Ramos (cell line): ENCODE measurements around the gene RASSF8.

ENCODE experiments used
- in situ Hi-C: fragments of 300-500 bp; cut with MboI; formaldehyde crosslinking; loops from one replicate; pipeline ENCODE4 v1.14.3; 2022; ENCODE audit warnings: low sequenced_read_pairs; ENCODE audit not compliant: unreplicated experiment

The RASSF8 gene

GRCh38 chr12:26121323-26122060 is 163.0 kb downstream of the RASSF8 start:
- in situ Hi-C loops = no loop called here

- in situ Hi-C loops = no loop called here
Observed at GRCh38 chr12:26122061-26122680, 163.7 kb downstream of the RASSF8 start.

- in situ Hi-C loops = no loop called here
Observed at GRCh38 chr12:26122681-26123481, 164.4 kb downstream of the RASSF8 start.

DNA sequence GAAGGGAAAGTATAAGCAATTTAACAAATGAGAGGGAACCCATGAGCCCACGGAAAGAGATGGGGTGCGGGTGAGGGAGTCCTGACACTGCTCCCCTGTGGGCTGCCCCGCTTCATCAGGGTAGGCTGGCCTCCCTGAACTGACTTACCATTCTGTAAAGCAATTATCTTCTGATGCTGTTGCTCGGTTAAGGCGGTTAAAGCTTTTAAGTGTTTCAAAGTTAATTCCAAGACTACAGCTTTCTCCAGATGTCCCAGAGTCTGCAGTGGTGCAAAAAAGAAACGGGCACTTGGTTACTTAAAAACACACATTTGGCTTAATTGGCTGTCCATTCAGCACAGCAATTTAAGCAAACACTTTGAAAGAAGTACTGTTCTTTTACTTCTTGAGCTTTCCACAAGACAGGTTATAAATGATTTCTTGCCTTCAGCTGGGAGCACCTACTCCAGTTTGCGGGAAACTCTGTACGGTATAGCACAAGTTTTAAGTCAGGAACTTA is 165.0 kb downstream of the RASSF8 start:
- in situ Hi-C loops = no loop called here

DNA sequence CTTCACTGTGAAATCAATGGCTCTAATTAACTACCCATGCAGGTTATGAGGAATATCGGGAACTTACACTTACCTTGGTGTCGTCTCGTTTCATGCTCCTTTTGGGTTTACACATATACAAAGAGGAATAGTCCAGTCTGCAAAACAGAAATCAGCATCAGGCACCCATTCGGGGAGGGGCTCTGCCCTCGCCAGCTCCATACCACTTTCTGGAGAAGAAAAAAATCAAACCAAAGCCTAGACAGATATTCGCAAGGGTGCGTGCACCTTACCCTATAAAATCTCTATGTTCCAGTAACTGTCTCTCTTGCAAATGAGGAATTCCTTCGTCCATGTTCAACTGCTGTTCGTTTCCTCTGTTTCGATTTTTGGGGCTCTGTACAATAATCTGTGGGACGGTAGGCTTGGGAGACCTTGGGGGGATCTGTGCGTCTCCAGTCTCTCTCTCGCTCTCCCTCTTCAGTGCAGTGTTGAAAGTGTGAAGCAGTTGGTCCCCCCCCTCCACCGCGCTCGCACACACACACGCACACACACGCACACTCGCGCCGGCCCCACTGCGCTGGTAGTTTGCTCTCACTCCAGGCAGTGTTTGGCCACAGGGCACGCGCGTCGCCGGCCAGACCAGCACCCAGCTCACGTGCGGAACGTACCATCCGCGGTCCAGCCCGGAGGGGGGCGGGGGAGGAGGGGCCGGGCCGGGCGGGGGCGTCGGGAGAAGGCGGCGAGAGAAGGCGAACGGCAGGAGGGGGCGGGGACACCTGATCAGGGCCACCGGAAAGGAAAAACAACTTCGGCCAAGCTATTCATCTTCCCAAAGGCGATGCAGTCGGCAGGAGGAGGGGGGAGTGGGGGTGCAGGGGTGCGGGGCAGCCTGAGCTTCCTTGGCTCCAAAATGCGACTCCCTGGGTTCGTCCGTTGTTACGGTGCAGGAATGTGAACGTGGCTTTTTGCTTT is 166.2 kb downstream of the RASSF8 start, which contains the start of gene BHLHE41:
TSS of gene BHLHE41 (minus strand) at position 592 of the 954 bp plus-strand sequence. CDS start at position 334, 258 bp downstream.
- in situ Hi-C loops = no loop called here

DNA sequence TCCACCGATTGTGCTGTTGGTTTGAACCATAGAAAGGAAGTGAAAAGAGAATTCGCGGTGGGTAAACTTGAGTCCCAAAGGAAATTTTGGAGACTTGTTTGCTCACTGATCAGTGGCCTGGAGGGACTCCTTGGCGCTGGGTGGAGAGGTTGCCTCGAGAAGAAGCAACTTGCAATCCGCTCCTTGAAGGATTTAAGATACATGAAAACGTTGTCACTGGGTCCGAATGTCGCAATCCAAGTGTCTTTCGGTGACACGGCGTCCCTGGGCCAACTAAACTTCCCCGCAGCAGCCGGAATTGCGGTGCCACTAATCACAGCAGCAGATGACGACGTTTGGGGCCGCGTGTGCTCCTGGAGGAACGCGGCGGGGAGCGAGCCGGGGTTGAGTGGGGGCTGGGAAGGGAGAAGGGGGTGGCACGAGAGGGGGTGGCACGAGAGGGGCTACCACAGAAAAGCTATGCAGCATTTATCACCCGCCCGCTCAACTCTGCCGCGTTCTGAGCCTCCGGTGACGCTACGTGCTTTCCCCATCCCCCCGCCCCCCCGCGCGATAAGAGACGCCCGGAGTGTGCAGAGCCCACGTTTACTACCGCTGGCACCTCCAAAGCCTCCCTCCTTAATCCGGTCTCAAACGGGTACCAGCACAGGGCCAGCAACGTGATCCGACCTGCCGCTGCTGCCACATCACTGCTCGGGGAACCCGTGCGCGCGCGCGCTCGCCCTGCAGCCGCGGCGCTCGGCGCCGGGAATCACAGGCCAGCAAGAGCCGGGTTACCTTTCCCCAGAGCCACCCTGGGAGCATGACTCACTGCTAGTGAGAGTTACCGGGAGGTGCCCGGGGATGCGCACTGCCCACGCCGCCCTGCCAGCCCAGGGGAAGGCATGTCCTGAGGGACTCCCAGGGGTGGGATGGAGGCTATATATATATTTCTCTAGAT is 167.2 kb downstream of the RASSF8 start:
- in situ Hi-C loops = no loop called here

GRCh38 chr12:26126340-26127284 is 168.1 kb downstream of the RASSF8 start:
- in situ Hi-C loops = no loop called here

DNA sequence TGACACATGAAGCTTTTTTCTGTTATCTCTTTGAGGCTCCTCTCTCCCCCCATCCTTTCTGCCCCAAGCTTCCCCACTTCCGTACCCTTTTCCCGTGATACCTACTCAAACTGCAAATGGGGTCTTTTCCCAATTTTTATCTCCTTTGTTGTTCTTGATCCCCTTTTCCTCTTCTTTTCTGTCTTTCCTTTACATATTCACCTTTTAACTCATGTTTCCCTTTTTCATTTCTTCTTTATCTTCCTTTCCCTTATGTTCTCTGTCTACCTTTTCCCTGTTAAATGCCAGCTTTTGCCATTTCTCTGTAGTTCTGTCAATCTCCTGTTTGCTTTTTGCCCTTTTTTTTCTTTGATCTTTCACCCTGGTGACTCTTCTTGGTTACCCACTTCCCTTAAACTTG is 168.9 kb downstream of the RASSF8 start:
- in situ Hi-C loops = no loop called here

DNA sequence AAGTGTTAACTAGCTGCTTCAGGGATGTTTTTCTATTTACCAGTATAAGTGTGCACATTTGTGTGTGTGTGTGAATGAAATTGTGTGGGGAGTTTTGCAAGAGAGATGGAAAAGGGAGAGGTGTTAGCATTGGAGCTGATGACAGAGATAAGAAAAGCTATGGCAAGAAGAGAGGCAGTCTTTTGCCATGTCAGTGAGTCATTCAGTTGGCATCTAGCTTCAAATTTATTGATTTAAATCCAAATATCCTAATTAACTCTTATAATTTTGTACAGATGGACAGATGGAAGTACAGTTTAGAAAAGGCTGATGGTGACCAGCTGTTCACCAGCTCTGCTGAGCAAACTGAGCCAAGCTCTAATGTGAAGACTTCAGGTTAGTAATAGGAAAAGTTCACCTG is 169.7 kb downstream of the RASSF8 start:
- in situ Hi-C loops = no loop called here
